Dedifferentiated amniotic fluid mesenchymal stem cell (primary cell): Measurements from ENCODE around the gene GXYLT1.
A peak's percentile ranks its signal among the peaks of the same experiment; 100 is the strongest.
"Not testable (repeated sequence)": the region's sequence is repeated elsewhere in the genome, so short reads cannot be mapped to it uniquely, and the experiment has no call there.

Experiments
- DNase-seq: peaks from one replicate; pipeline ENCODE4 v3.0.0-alpha.2; 2016; ENCODE audit errors: extremely low spot score

GXYLT1 gene

DNA sequence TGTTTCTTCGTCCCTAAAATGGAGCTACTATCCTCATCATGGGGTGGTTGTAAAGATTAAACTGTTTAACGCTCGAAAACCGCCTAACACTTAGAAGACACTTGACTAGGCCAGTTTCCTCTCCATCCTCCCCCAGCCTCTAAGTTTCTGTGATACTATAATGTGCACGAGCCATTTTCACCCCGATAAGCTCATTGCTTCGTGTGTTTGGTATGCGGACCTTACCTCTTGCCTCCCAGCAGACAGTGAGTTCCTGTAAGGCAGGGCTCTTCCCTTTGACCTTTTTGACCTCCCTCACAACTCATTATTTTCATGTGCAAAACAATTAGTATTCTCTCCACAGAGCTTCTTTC is 499 bp upstream of the GXYLT1 start:
- DNase-seq, result no peak

DNA sequence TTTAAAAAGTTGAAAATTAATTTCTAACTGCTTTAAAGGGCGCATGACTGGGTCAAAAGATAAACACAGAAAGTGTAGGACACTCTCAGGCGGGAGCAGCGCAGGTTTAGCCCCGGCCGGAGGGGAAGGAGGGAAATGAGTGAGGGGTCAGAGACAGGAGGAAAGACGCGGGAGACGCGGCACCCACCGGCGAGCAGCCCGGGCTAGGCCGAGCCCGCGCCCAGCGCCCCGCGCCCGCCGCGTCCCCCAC is 591 bp downstream of the GXYLT1 start:
- no peak for DNase-seq

DNA sequence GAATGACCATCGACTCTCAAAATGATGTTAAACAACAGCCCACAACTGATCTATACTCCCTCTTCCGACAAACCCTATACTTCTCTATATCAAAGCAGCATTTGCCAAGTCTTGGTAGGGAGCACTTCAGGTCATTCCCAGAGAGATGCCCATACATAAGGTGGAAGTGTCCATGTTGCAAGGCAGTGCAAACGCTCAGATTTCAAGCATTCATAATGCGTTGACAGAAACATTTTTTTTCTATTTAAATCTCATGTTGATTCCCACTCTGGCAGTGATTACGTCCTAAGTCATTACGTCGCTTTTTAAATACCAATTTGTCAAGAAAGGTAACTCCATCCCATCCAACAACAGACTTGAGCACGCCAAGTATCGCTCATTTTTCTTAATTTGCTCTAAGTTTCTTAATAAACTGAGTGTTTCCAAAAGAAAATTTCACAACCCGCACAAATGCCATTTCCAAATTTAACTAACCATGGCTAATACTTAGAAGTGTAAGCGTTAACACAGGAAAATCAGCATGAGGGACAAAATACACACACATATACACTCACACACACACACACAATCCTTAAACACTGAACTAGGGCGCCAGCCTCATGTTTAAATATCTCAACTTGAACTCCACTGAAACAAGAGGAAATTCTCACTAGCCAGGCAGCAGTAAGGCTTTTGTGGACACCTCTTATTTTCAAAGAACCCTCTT is 1.1 kb downstream of the GXYLT1 start:
- no peak for DNase-seq

DNA sequence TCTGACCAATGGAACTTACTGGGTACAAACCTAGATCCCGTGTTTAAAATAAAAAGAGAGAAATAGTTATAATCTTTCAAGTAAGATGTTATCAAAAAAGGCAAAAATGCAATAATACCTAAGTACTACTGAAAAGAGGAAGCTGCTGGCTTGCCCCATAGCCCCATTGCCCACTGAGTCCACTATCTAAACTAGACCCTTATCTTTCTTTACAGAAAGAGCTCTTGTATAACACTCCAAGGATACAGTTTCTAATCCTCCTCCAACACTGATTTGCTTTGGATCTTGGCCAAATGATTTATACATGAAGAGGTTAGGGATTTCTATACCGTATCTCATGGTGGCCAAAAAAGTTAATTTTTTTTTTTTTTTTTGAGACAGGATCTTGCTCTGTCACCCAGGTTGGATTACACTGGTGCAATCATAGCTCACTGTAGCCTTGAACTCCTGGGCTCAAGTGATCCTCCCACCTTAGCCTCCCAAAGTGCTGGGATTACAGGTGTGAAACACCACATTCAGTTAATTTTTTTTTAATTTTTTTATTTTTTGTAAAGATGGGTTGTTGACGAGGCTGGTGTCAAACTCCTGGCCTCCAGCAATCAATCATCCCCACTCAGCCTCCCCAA is 2.6 kb downstream of the GXYLT1 start:
- no peak for DNase-seq

DNA sequence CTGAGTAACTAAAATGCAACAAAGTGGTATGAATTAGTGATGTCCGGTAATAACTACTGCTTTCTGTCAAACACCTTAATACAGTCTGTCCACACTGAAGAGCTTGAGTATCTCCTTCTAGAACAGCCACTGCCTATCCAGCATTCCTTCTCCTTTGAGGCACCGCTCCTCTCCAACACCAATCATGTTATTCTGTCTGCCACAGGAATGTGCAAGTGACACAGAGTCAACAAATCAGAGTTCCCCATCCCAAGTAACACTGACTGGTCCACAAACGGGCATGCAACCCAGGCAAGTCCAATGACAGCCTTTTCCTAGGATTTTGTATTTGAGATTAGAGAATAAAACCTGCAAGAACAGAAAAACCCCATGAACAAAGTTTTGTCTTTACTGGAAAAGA is 3.8 kb downstream of the GXYLT1 start:
- no peak for DNase-seq

DNA sequence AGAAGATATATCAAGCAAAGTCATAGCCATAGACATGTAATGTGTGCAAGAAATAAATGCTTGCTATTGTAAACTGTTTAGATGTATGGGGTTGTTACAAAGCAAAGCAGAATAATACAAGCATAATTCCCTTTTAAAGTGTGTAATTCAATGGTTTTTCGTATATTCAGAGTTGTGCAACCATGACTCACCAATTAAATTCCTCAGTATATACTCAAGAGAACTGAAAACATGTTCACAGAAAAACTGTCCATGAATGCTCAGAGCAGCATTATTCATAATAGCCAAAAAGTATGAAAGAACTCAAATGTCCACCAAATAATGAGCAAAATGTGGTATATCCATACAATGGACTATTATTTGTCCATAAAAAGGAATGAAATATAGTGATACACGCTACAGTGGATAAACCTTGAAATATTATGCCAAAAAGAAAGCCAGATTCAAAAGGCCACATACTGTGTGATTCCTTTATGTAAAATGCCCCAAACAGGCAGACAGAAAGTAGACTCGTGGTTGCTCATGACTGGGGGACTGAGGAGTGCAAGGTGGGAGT is 9.3 kb downstream of the GXYLT1 start:
- DNase-seq, result peak; percentile 74

DNA sequence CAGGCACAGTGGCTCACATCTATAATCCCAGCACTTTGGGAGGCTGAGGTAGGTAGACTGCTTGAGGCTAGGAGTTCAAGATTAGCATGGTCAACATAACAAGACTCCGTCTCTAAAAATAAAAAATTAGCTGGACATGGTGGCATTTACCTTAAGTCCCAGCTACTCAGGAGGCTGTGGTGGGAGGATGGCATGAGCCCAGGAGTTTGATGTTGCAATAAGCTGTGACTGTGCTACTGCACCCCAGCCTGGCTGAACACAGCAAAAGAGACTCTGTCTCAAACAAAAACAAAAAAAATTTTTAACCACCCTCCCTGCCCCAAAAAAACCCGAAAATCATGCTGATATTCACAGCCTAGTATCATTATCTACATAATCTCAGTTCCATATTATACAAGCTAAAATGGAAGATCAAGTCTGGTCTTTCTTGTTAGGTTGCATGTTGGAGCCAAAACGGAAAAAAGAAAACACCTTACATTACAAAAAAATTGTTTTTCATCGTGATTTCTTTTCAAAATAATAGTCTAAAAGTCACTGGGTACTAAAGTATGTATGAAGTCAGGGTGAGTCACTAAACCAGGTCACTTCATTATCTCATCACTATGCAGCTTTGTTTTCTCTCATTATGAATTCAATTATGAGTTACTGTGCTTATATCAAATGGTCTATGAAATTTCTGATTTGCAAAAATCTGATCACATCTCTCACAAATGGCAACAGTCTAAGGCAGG is 13.8 kb downstream of the GXYLT1 start:
- DNase-seq, result no peak

DNA sequence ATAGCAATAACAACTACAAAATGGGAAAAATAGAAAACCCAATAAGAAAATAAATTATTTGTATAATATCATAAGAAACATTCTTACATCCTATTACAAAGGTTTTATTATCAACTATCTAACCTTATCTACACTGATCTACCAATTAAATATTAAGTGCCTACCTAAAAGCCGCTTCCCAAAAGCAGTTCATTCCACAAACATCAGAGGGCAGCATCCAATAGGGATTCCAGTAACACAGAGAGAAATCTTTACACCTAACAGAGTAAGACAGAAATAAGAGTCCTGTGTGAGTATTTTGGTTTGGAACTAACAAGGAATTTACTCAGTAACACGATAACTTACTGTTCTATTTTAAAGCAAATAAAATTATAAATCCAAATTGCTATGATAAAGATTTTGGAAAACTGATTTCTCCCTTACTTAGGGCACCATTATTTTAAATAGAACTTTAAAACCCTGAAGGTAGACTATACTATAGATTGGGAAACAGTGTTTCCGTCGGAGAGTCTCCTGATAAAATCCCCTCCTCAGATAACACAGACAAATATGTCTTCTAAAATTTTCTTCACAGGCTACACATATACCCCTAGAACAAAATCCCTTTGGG is 15.0 kb downstream of the GXYLT1 start:
- peak; percentile 72 for DNase-seq

DNA sequence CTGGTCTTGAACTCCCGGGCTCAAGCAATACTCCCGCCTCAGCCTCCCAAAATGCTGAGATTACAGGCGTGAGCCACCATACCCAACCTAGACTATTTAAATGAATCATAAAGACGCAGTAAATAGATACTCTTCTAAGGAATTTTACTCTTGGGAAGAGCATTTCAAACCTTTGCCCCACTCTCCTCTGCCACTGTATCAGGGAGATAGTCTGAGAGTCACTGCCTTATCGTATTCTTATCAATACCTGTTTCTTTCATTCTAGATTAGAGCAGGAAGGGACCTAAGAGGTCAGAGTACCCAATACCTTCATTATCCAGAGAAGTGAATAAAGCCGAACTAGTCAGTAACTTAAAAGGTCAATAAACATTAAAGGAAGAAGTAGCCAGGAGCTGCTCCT is 15.8 kb downstream of the GXYLT1 start:
- no peak for DNase-seq

DNA sequence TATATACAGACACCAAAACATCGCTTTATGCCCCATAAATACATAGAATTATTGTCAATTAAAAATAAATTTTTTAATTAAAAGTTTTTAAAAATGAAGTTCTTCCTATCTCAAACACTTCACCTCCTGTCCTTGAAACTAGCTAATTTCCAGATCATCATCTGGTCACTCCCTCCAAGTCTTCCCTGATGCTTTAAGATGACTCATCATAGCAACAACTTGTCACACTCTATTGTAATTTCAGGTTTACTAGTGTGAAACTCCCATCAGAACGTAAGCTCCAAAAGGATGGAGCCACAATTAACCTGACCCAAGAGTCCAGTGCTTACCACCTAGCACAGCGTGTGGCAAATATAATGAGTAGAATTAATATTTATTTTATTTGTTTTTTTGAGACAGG is 16.3 kb downstream of the GXYLT1 start:
- DNase-seq, result no peak

DNA sequence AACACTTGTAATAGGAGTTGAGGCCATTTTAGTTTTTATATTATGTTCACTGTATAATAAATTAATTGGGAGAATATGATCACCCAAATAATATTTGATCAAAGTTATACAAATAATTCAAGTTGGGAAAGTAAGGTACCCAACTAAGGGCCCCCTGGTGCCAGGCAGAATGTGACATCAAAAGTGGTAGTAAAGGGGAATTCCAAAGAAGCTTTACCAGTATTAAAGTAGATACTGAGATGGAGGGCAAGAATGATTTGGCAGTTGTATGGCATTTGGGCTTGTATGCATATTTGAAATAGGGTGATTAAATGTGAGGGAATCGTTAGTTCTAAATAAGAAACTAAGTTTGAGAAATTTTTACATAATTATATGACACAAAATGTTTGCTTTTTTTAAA is 17.7 kb downstream of the GXYLT1 start:
- no peak for DNase-seq

DNA sequence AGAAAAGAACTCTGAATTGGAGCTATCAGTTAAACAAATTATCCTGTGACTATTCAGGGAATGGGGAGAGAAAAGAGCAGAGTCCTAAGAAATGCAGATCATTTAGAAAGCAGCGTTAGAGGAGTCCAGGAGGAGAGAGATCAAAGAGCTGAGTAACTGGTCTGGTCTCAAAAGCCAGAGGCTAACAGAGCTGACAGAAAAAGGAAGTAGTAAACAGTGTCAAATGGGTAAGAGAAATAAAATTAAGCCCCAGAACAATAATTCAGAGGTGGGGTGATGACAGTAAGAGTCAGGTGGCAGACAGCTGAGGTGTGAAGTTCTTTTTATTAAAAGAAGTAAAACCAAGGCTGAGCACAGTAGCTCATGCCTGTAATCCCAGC is 19.3 kb downstream of the GXYLT1 start:
- DNase-seq, result no peak

DNA sequence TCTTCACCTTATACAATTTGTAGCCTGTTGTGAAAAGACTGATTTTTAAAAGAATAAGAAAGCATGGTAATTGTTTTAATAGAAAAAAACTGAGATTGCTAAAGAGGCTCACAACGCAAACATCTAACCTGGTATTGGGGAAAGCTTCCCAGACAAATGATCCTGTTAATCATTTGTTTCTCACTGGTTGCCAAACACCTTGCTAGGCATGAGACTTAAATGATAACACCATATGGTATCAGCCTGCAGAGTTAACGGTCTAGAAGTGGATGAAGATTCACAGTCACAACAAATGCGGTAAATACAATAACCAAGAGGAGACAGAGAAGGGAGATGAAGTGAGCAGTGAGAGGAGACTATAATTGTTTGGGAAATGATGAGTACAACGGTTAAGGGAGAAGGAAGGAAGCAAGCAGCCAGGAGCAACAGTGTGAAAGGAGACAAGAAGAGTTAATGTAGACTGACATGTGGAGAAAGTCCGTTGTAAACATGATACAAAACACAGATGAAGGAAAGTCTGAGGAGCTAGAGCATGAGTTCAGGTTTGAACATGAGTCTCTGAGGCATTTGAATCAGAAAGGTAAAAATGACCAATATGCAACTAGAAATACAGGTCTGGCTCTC is 19.8 kb downstream of the GXYLT1 start:
- DNase-seq, result no peak

DNA sequence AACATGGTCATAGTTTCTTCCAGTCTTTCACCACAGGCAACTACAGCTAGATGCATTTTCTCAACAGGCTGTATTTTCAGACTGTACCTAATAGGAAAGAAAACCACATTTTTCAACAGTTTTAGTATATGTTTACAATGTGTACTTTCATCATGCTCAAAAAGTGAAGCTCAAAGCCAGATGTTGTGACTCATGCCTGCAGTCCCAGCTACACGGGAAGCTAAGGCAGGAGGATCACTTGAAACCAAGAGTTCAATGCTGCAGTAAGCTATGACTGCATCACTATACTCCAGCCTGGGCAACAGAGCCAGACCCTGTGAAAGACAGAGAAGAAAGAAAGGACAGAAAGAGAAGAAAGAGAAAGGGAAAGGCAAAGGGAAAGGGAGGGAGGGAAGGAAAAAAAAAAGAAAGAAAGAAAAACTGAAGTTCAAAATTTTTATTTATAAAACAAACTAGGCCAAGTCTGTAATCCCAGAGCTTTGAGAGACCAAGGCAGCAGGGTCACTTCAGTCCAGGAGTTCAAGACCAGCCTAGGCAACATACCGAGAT is 25.5 kb downstream of the GXYLT1 start:
- DNase-seq, result peak; percentile 74

DNA sequence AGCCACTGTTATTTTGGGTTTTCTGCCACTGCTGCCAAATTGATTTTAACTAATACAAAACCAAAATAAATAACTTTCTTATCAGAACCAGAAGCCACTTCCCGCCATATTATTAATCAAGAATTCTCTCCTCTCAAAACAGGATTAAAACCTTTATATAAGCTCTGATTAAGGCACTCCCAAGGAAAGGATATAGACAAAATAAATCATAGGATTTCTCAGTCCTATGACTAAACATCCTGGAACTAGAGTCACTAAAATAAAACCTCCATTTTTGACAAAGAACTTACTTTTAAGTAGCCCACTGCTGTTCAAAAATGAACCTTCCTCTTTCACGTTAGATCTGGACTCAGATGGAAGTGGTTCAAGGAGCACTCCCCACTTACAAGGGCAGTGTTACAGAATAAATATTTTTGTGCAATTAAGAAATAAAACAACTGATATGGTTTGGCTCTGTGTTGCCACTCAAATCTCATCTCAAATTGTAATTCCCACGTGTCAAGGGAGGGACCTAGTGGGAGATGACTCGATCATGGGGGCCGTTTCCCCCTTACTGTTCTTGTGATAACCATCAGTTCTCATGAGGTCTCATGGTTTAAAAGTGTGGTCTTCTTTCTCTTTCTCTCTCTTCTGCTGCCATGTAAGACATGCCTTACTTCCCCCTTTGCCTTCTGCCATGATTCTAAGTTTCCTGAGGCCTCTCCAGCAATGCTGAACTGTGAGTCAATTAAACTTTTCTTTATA is 26.4 kb downstream of the GXYLT1 start:
- DNase-seq, result no peak

DNA sequence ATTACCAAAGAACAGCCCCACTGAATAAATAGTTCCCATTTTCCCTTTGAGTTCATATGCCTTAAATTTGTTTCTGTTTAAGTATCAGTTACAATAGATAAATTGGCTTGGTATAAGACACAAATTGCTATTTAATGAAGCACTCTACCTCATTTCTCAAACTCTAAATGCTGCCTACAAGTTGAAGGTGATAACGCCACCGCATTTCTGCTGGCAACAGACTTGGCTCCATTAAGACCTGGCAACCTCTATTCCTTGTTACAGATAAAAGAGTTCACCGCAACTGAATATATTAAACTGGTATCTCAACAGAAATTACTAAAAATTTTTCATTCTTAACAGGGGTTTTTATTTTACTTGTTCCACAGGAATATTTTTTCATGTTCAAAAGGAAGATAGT is 35.6 kb downstream of the GXYLT1 start:
- DNase-seq, result no peak

DNA sequence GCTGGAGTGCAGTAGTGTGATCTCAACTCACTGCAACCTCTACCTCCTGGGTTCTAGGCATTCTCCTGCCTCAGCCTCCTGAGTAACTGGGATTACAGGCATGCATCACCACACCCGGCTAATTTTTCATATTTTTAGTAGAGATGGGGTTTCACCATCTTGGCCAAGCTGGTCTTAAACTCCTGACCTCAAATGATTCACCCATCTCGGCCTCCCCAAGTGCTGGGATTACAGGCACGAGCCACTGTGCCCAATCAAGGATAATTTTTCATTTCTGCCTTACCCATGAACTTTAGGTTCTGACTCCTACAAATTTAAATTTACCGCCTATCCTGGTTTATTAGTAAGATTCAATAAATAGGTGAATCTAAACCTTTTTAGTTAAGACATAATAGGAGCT is 37.9 kb downstream of the GXYLT1 start:
- not testable (repeated sequence) for DNase-seq

DNA sequence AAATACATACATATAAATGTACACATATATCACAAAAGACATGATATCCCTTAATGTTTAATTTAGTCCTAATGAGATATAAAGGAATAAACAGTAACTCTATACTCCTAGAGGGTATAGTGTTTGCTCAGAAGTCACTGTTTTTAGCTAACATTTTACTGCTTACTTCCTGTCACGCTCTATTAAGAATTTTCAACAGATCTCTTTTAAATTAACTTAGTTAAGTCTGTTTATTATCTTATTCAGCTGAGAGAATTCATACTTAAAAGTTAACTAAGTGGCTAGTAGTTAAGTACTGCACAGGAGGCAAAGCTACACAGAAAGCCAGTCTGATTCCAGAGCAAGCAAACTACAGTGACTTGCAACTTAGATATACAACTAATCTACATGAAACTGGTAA is 39.9 kb downstream of the GXYLT1 start:
- DNase-seq, result no peak

DNA sequence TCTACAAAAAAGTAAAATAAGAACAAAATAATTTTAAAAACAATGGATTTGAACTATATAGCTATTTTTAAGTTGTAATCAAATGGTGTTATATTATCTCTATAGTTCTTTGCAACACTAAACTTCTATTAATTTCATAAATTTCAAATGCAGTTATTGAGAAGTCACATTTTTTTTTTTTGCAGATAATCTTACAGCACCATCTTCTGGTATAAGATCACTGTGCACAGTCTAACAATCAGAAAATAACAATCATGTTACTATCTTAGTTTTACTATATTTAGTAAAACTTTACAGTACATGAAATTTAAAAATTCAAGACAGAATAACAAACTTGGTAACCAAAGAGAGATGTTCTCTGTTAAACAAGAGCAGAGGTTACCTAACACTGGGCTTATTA is 40.6 kb downstream of the GXYLT1 start:
- no peak for DNase-seq

DNA sequence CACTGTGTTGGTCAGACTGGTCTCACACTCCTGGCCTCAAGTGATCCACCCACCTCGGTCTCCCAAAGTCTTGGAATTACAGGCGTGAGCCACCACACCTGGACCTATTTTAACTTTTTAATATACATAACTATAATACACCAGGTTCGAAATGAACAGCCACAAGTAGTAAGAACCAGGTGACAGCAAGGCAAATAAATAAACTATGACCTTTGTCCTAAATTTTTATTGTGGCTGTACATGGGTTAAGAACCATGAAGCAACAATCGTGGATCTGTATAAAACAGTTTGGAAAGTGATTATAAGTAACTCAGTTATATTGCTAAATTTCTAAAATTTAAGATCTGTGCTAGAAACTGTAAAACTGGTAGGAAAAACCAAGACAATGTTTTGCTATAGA is 41.5 kb downstream of the GXYLT1 start:
- no peak for DNase-seq

DNA sequence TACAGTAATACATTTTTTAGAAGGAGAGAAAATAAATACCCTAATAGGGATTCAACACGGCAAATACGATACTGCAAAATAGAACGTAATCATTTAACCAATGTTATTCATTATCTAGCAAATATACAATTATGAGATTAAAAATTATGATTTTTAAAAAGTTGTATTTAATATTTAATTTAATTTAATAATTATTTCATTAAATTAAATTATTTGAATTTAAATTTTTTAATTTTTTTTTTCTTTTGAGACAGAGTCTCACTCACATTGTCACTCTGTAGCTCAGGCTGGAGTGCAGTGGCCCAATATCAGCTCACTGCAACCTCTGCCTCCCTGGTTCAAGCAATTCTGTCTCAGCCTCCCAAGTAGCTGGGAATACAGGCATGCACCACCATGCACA is 42.0 kb downstream of the GXYLT1 start:
- no peak for DNase-seq
